Measurements from ENCODE around the gene FAM120A. TPM values are rescaled to one million over a fixed set of nuclear protein-coding genes. Genes with fewer than 3 reads are reported as not detected.
A peak's percentile ranks its signal among the peaks of the same experiment; 100 is the strongest.

FAM120A gene, protein sequence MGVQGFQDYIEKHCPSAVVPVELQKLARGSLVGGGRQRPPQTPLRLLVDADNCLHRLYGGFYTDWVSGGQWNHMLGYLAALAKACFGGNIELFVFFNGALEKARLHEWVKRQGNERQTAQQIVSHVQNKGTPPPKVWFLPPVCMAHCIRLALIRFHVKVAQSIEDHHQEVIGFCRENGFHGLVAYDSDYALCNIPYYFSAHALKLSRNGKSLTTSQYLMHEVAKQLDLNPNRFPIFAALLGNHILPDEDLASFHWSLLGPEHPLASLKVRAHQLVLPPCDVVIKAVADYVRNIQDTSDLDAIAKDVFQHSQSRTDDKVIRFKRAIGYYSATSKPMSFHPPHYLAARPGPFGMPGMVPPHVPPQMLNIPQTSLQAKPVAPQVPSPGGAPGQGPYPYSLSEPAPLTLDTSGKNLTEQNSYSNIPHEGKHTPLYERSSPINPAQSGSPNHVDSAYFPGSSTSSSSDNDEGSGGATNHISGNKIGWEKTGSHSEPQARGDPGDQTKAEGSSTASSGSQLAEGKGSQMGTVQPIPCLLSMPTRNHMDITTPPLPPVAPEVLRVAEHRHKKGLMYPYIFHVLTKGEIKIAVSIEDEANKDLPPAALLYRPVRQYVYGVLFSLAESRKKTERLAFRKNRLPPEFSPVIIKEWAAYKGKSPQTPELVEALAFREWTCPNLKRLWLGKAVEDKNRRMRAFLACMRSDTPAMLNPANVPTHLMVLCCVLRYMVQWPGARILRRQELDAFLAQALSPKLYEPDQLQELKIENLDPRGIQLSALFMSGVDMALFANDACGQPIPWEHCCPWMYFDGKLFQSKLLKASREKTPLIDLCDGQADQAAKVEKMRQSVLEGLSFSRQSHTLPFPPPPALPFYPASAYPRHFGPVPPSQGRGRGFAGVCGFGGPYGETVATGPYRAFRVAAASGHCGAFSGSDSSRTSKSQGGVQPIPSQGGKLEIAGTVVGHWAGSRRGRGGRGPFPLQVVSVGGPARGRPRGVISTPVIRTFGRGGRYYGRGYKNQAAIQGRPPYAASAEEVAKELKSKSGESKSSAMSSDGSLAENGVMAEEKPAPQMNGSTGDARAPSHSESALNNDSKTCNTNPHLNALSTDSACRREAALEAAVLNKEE
- total RNA-seq (2014; rRNA removed; shearing (Covaris generic)), result 41.9 and 73.3 TPM in 2 replicates

GRCh38 chr9:93450945-93451815 lies at the start of gene FAM120A:
Gene FAM120A (plus strand): TSS chr9:93451685. CDS start chr9:93451916, 231 bp downstream.
- Histone ChIP-seq H3K27ac (peak within 1 kb of the TSS; percentile 96), H3K9me3 (replicated peaks) (no peaks in the 10 kb centered on the region; the same call in 1 of the 2 replicates), H3K4me1 (replicated peaks) (peaks cover 16% of the 10 kb centered on the region), H3K27me3 (replicated peaks) (no peaks in the 10 kb centered on the region), H3K36me3 (peaks cover 72% of the 10 kb centered on the region), H3K4me3 (peak within 1 kb of the TSS; percentile 99)
- DNase-seq (ENCODE audit: low read depth in 1 of 2, low spot score in 2 of 2), result peak; percentile 65 to 81

DNA sequence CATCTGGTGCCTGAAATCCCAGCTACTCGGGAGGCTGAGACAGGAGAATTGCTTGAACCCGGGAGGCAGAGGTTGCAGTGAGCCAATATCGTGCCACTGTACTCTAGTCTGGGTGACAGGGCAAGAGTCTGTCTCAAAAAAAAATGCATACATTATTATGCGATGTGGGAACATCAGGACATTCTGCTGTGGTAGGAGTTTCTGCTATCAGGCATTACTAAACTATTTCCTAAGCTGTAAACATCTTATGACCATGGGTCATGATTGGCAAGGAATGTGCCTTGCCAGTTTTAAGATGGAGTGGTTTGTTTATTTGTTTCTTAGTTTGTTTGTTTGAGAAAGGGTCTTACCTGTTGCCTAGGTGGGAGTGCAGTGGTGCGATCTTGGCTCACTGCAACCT lies 45.1 kb upstream of the FAM120A start:
- DNase-seq (ENCODE audit: low read depth in 1 of 2, low spot score in 2 of 2), result no peak
- no peaks in the 10 kb centered on the region for H3K4me1 ChIP-seq (replicated peaks)
- no peaks in the 10 kb centered on the region for H3K9me3 ChIP-seq (replicated peaks)
- no peak overlapping the region for H3K27ac ChIP-seq
- no peaks in the 10 kb centered on the region for H3K36me3 ChIP-seq
- peaks cover 5% of the 10 kb centered on the region; the same call in 1 of the 2 replicates for H3K27me3 ChIP-seq (replicated peaks)
- no peak overlapping the region for H3K4me3 ChIP-seq

DNA sequence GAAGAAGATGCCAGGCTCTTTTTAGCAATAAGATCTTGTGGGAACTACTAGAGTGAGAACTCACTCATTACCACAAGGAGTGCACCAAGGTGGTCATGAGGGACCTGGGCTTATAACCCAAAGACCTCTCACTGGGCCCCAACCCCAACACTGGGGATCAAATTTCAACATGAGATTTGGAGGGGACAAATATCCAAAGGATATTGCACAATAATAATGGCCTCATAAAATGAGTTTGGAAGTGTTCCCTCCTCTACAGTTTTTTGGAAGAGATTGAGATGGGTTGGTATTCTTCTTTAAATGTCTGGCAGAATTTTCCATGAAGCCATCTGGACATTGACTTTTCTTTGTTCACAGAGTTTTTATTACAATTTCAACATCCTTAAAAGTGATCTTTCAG lies 38.0 kb upstream of the FAM120A start:
- Histone ChIP-seq H3K27me3 (replicated peaks) (peaks cover 7% of the 10 kb centered on the region; the same call in 1 of the 2 replicates), H3K36me3 (no peaks in the 10 kb centered on the region), H3K27ac (no peak overlapping the region), H3K9me3 (replicated peaks) (no peaks in the 10 kb centered on the region), H3K4me3 (no peak overlapping the region), H3K4me1 (replicated peaks) (peaks cover 4% of the 10 kb centered on the region; the same call in 1 of the 2 replicates)
- no peak for DNase-seq (ENCODE audit: low read depth in 1 of 2, low spot score in 2 of 2)

GRCh38 chr9:93415176-93415690 lies 36.3 kb upstream of the FAM120A start:
- Histone ChIP-seq H3K9me3 (replicated peaks) (no peaks in the 10 kb centered on the region), H3K27me3 (replicated peaks) (peaks cover 4% of the 10 kb centered on the region; the same call in 1 of the 2 replicates), H3K36me3 (no peaks in the 10 kb centered on the region), H3K4me1 (replicated peaks) (peaks cover 4% of the 10 kb centered on the region; the same call in 1 of the 2 replicates), H3K27ac (no peak overlapping the region), H3K4me3 (no peak overlapping the region)
- DNase-seq (ENCODE audit: low read depth in 1 of 2, low spot score in 2 of 2), result no peak

- no peak overlapping the region for H3K27ac ChIP-seq
- H3K4me1 ChIP-seq (replicated peaks), result peaks cover 4% of the 10 kb centered on the region; the same call in 1 of the 2 replicates
- no peaks in the 10 kb centered on the region; the same call in 1 of the 2 replicates for H3K27me3 ChIP-seq (replicated peaks)
- H3K4me3 ChIP-seq, result no peak overlapping the region
- DNase-seq (ENCODE audit: low read depth in 1 of 2, low spot score in 2 of 2), result no peak
- H3K36me3 ChIP-seq, result no peaks in the 10 kb centered on the region
- H3K9me3 ChIP-seq (replicated peaks), result no peaks in the 10 kb centered on the region
These were observed 34.8 kb upstream of the FAM120A start for GRCh38 chr9:93416530-93417235.

DNA sequence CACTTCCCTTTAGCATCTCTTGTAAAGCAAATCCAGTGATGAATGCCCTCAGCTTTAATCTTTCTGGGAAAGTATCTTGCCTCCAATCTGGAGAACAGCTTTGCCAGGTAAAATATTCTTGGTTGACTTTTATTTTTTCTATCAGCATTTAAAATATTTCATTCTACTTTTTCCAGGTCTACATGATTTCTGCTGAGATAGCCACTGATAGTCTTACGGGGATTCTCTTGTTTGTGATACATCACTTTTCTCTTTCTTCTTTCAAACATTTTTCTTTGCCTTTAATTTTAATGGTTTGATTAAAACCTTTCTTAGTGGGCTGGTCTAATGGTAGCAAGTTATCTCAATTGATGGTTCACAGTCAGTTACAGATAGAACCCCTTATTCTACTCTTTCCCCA lies 33.9 kb upstream of the FAM120A start:
- no peak for DNase-seq (ENCODE audit: low read depth in 1 of 2, low spot score in 2 of 2)
- Histone ChIP-seq H3K4me1 (replicated peaks) (peaks cover 4% of the 10 kb centered on the region; the same call in 1 of the 2 replicates), H3K27ac (no peak overlapping the region), H3K27me3 (replicated peaks) (no peaks in the 10 kb centered on the region; the same call in 1 of the 2 replicates), H3K9me3 (replicated peaks) (no peaks in the 10 kb centered on the region), H3K4me3 (no peak overlapping the region), H3K36me3 (no peaks in the 10 kb centered on the region)

GRCh38 chr9:93419023-93419422 lies 32.5 kb upstream of the FAM120A start:
- no peak overlapping the region for H3K4me3 ChIP-seq
- H3K27me3 ChIP-seq (replicated peaks), result no peaks in the 10 kb centered on the region
- H3K27ac ChIP-seq, result no peak overlapping the region
- no peak for DNase-seq (ENCODE audit: low read depth in 1 of 2, low spot score in 2 of 2)
- no peaks in the 10 kb centered on the region for H3K9me3 ChIP-seq (replicated peaks)
- no peaks in the 10 kb centered on the region for H3K36me3 ChIP-seq
- peaks cover 4% of the 10 kb centered on the region; the same call in 1 of the 2 replicates for H3K4me1 ChIP-seq (replicated peaks)

GRCh38 chr9:93422977-93423616 lies 28.4 kb upstream of the FAM120A start:
- Histone ChIP-seq H3K9me3 (replicated peaks) (no peaks in the 10 kb centered on the region), H3K4me1 (replicated peaks) (no peaks in the 10 kb centered on the region), H3K27me3 (replicated peaks) (no peaks in the 10 kb centered on the region; the same call in 1 of the 2 replicates), H3K27ac (no peak overlapping the region), H3K36me3 (no peaks in the 10 kb centered on the region), H3K4me3 (no peak overlapping the region)
- DNase-seq (ENCODE audit: low read depth in 1 of 2, low spot score in 2 of 2), result no peak

DNA sequence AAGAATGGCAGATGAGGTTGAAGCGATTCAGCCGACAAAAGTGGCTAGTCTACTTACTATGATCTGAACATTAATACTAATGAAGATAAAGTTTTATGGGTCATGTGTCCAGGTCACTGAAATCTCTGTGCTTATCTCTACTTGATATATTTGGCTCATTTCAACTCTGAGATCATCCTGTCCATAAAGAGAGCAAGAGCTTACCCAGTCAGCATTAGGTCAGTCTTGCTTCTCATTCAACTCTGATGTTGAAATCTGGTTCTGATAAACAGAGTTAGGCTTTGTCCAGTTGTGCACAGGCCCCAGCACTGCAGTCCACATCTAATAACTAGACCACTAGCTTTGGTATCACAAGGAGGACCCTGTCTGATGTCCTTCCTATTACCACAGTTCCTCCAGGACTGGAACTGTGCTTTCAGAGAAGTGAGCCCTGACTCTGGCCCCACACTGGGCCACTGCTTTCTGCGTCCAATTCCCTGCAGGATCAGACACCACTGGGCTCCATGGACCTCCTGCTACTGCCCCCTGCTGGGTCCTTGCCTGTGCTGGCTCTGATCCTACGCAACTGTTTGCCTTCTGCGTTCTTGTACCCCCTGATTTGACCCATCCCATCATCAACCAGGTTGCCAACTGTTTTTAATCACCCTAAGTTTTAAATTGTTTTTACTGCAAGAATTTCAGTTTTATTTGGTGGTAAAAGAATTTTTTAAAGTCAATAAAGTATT lies 23.7 kb upstream of the FAM120A start:
- Histone ChIP-seq H3K27ac (no peak overlapping the region), H3K4me3 (no peak overlapping the region), H3K27me3 (replicated peaks) (no peaks in the 10 kb centered on the region; the same call in 1 of the 2 replicates), H3K36me3 (no peaks in the 10 kb centered on the region), H3K9me3 (replicated peaks) (no peaks in the 10 kb centered on the region), H3K4me1 (replicated peaks) (no peaks in the 10 kb centered on the region)
- DNase-seq (ENCODE audit: low read depth in 1 of 2, low spot score in 2 of 2), result no peak

DNA sequence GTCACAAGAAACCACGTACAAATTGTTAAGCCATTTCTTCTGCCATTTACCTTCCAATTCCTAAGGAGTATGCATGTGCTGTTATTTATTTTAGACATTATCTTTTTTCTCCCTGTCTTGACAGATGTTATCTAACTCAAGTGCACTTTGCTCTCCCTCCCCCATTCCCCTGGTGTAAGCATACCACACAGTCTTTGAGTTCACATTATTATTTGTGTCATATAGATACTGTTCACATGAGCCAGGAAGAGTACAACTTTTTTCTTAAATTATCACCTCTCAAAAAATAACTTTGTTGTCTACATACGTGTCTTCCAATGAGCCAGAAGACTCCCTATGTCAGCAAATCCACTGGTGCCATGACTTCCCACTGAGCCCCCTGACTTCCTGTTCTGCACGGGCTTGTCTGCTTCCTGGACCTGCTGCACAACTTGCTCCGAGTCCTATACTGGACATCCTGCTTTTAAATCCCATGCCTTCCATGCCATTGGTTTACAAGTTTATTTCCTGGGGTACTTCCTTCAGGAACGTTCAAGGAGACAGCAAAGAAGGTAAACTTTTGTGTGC lies 19.9 kb upstream of the FAM120A start:
- H3K4me1 ChIP-seq (replicated peaks), result no peaks in the 10 kb centered on the region
- H3K9me3 ChIP-seq (replicated peaks), result no peaks in the 10 kb centered on the region
- H3K4me3 ChIP-seq, result no peak overlapping the region
- no peak for DNase-seq (ENCODE audit: low read depth in 1 of 2, low spot score in 2 of 2)
- H3K36me3 ChIP-seq, result no peaks in the 10 kb centered on the region
- no peak overlapping the region for H3K27ac ChIP-seq
- H3K27me3 ChIP-seq (replicated peaks), result no peaks in the 10 kb centered on the region

GRCh38 chr9:93432964-93433363 lies 18.5 kb upstream of the FAM120A start:
- no peaks in the 10 kb centered on the region for H3K36me3 ChIP-seq

More at GRCh38 chr9:93432964-93433363, 18.5 kb upstream of the FAM120A start:
- Histone ChIP-seq H3K4me3 (no peak overlapping the region), H3K4me1 (replicated peaks) (no peaks in the 10 kb centered on the region), H3K27me3 (replicated peaks) (no peaks in the 10 kb centered on the region), H3K27ac (no peak overlapping the region), H3K9me3 (replicated peaks) (no peaks in the 10 kb centered on the region)
- DNase-seq (ENCODE audit: low read depth in 1 of 2, low spot score in 2 of 2), result no peak

Measured in SJSA1 (cell line).